Superior temporal gyrus (tissue), 1 donor: ENCODE measurements around the gene DIP2B.
"Not testable (repeated sequence)": the region's sequence is repeated elsewhere in the genome, so short reads cannot be mapped to it uniquely, and the experiment has no call there.

Source experiments
- DNase-seq: peaks from one replicate; pipeline ENCODE4 v3.0.0-alpha.2; 2016; ENCODE audit errors: extremely low spot score

The DIP2B gene

GRCh38 chr12:50520416-50521207, 15.8 kb downstream of the DIP2B start:
- DNase-seq: no peak

- not testable (repeated sequence) for DNase-seq
These were observed 17.0 kb downstream of the DIP2B start for GRCh38 chr12:50521781-50522180.

- DNase-seq: no peak
These were observed 19.0 kb downstream of the DIP2B start for GRCh38 chr12:50523772-50524171.

GRCh38 chr12:50524621-50525020, 19.8 kb downstream of the DIP2B start:
- DNase-seq: no peak

- no peak for DNase-seq
These were observed 20.6 kb downstream of the DIP2B start for GRCh38 chr12:50525422-50525821.

- DNase-seq: no peak
These were observed 22.6 kb downstream of the DIP2B start for GRCh38 chr12:50527359-50527726.

- no peak for DNase-seq
These were observed 24.0 kb downstream of the DIP2B start for GRCh38 chr12:50528800-50529199.

GRCh38 chr12:50529345-50529744, 24.6 kb downstream of the DIP2B start:
- no peak for DNase-seq

- DNase-seq: no peak
These were observed 25.7 kb downstream of the DIP2B start for GRCh38 chr12:50530532-50530931.

GRCh38 chr12:50533203-50533584, 28.4 kb downstream of the DIP2B start:
- DNase-seq: no peak

GRCh38 chr12:50533971-50534370, 29.2 kb downstream of the DIP2B start:
- no peak for DNase-seq

GRCh38 chr12:50536831-50537537, 32.2 kb downstream of the DIP2B start:
- no peak for DNase-seq

GRCh38 chr12:50537538-50537919, 32.7 kb downstream of the DIP2B start:
- no peak for DNase-seq

- no peak for DNase-seq
These were observed 33.4 kb downstream of the DIP2B start for GRCh38 chr12:50538182-50538581.

GRCh38 chr12:50541139-50541538, 36.4 kb downstream of the DIP2B start:
- no peak for DNase-seq

- DNase-seq: no peak
These were observed 37.7 kb downstream of the DIP2B start for GRCh38 chr12:50542448-50542847.

GRCh38 chr12:50543188-50543587, 38.4 kb downstream of the DIP2B start:
- DNase-seq: not testable (repeated sequence)

- DNase-seq: no peak
These were observed 40.4 kb downstream of the DIP2B start for GRCh38 chr12:50545213-50545612.

GRCh38 chr12:50545786-50546185, 41.0 kb downstream of the DIP2B start:
- no peak for DNase-seq

- no peak for DNase-seq
These were observed 41.9 kb downstream of the DIP2B start for GRCh38 chr12:50546441-50547318.

GRCh38 chr12:50547742-50548141, 43.0 kb downstream of the DIP2B start:
- no peak for DNase-seq

GRCh38 chr12:50549885-50550284, 45.1 kb downstream of the DIP2B start:
- no peak for DNase-seq
